Astrocyte (in vitro differentiated cells and primary cell): ENCODE results near the gene SND1.

Experiments
- CTCF ChIP-seq: IDR thresholded peaks from 2 replicates; pipeline ENCODE4 v1.5.1; 2011; ENCODE audit warnings: low read depth, mild to moderate bottlenecking, inconsistent platforms, low read length, moderate library complexity; ENCODE audit not compliant: insufficient read depth
- EZH2 ChIP-seq: IDR thresholded peaks from 2 replicates; pipeline ENCODE4 v1.6.1; 2012; ENCODE audit warnings: mild to moderate bottlenecking, low read length, inconsistent platforms; ENCODE audit not compliant: insufficient read depth

- TF ChIP-seq EZH2, result no peak
- no peak for TF ChIP-seq CTCF
Measured at GRCh38 chr7:127758105-127758504, 106.1 kb downstream of the SND1 start.
